Epithelial cell of prostate (primary cell): ENCODE data around the gene KRTAP5-4.
"Not testable (repeated sequence)": the region's sequence is repeated elsewhere in the genome, so short reads cannot be mapped to it uniquely, and the experiment has no call there.

Experiments
- DNase-seq: peaks from one replicate; pipeline ENCODE4 v3.0.0-alpha.2; 2011; ENCODE audit warnings: low read depth, low spot score
- H3K27ac ChIP-seq: fragments of 450-650 bp; 2 replicates; pipeline ENCODE4 v1.5.1; 2017; ENCODE audit warnings: mild to moderate bottlenecking

KRTAP5-4 gene

GRCh38 chr11:1622086-1622485 lies at the start of gene KRTAP5-4:
TSS of gene KRTAP5-4 (minus strand) at chr11:1622138. CDS start at chr11:1622093, 45 bp downstream.
- no peak for DNase-seq
- H3K27ac ChIP-seq = no peak within 1 kb of the TSS

GRCh38 chr11:1671658-1672057 lies 49.7 kb upstream of the KRTAP5-4 start:
- DNase-seq = no peak
- no peak overlapping the region for H3K27ac ChIP-seq

- DNase-seq = no peak
- no peak overlapping the region for H3K27ac ChIP-seq
These were observed 49.0 kb upstream of the KRTAP5-4 start for GRCh38 chr11:1670905-1671371.

GRCh38 chr11:1670457-1670856 lies 48.5 kb upstream of the KRTAP5-4 start:
- H3K27ac ChIP-seq, DNase-seq: not testable (repeated sequence)

- H3K27ac ChIP-seq = no peak overlapping the region
- DNase-seq = no peak
These were observed 47.7 kb upstream of the KRTAP5-4 start for GRCh38 chr11:1669546-1670218.

- DNase-seq = no peak
- no peak overlapping the region for H3K27ac ChIP-seq
These were observed 47.1 kb upstream of the KRTAP5-4 start for GRCh38 chr11:1668911-1669473.

GRCh38 chr11:1667906-1668305 lies 46.0 kb upstream of the KRTAP5-4 start:
- H3K27ac ChIP-seq = no peak overlapping the region
- DNase-seq = no peak

GRCh38 chr11:1667121-1667850 lies 45.3 kb upstream of the KRTAP5-4 start:
- DNase-seq = no peak
- H3K27ac ChIP-seq = no peak overlapping the region

GRCh38 chr11:1665313-1665712 lies 43.4 kb upstream of the KRTAP5-4 start:
- DNase-seq = no peak
- no peak overlapping the region for H3K27ac ChIP-seq

- DNase-seq, H3K27ac ChIP-seq: not testable (repeated sequence)
These were observed 40.9 kb upstream of the KRTAP5-4 start for GRCh38 chr11:1662699-1663283.

GRCh38 chr11:1661454-1662269 lies 39.7 kb upstream of the KRTAP5-4 start:
- not testable (repeated sequence) for DNase-seq, H3K27ac ChIP-seq

GRCh38 chr11:1660111-1660867 lies 38.4 kb upstream of the KRTAP5-4 start:
- no peak for DNase-seq
- no peak overlapping the region for H3K27ac ChIP-seq

- DNase-seq = no peak
- H3K27ac ChIP-seq = no peak overlapping the region
These were observed 37.6 kb upstream of the KRTAP5-4 start for GRCh38 chr11:1659506-1659905.

GRCh38 chr11:1656670-1657069 lies 34.7 kb upstream of the KRTAP5-4 start:
- DNase-seq = no peak
- H3K27ac ChIP-seq = no peak overlapping the region

GRCh38 chr11:1656061-1656441 lies 34.1 kb upstream of the KRTAP5-4 start:
- DNase-seq = no peak

GRCh38 chr11:1655168-1656060 lies 33.5 kb upstream of the KRTAP5-4 start:
- DNase-seq = no peak
- H3K27ac ChIP-seq = no peak overlapping the region

More at GRCh38 chr11:1656061-1656441, 34.1 kb upstream of the KRTAP5-4 start:
- H3K27ac ChIP-seq = no peak overlapping the region

GRCh38 chr11:1654388-1655167 lies 32.6 kb upstream of the KRTAP5-4 start:
- no peak for DNase-seq
- H3K27ac ChIP-seq = no peak overlapping the region
